Spleen (tissue), 11 donors: ENCODE data around the gene WDCP. TPM values are rescaled to one million over a fixed set of nuclear protein-coding genes. Genes with fewer than 3 reads are reported as not detected.
A peak's percentile ranks its signal among the peaks of the same experiment; 100 is the strongest.

Experiments
- DNase-seq: peaks from one replicate; pipeline ENCODE4 v3.0.0-alpha.2; 2020
- H3K27ac ChIP-seq, 8 donors: fragments of 200-600 bp; sonication (generic) in 7 of 8; 1 replicate in 4 of 8; 2 replicates in 4 of 8; pipeline versions ENCODE4 v1.5.0 to v1.8.0; 2016 to 2021; ENCODE audit warnings: inconsistent platforms in 4 of 8, mild to moderate bottlenecking in 4 of 8, moderate library complexity in 1 of 8
- H3K27me3 ChIP-seq, 7 donors: fragments of 200-600 bp; sonication (generic) in 6 of 7; replicated peaks in 1 of 7; 1 replicate in 4 of 7; 2 replicates in 3 of 7; pipeline versions ENCODE4 v1.5.0 to v1.8.0; 2016 to 2021; ENCODE audit warnings: inconsistent platforms in 3 of 7, mild to moderate bottlenecking in 1 of 7
- H3K36me3 ChIP-seq, 6 donors: fragments of 200-600 bp; sonication (generic) in 5 of 6; 1 replicate in 4 of 6; 2 replicates in 2 of 6; pipeline versions ENCODE4 v1.5.0 to v1.8.0; 2016 to 2021; ENCODE audit warnings: inconsistent platforms in 2 of 6
- H3K4me1 ChIP-seq, 6 donors: fragments of 200-600 bp; sonication (generic) in 5 of 6; 1 replicate in 3 of 6; 2 replicates in 3 of 6; pipeline versions ENCODE4 v1.5.0 to v1.8.0; 2016 to 2021; ENCODE audit warnings: inconsistent platforms in 3 of 6
- H3K4me3 ChIP-seq, 8 donors: fragments of 200-600 bp; sonication (generic) in 7 of 8; 1 replicate in 4 of 8; 2 replicates in 4 of 8; pipeline versions ENCODE4 v1.5.0 to v1.8.0; 2016 to 2021; ENCODE audit warnings: inconsistent platforms in 4 of 8, mild to moderate bottlenecking in 4 of 8, moderate library complexity in 2 of 8
- H3K9me3 ChIP-seq, 8 donors: fragments of 200-600 bp; sonication (generic) in 7 of 8; 1 replicate in 4 of 8; 2 replicates in 4 of 8; pipeline versions ENCODE4 v1.5.0 to v1.8.0; 2016 to 2021; ENCODE audit warnings: inconsistent platforms in 4 of 8
- POLR2A ChIP-seq, 3 donors: fragments of 450-650 bp; IDR thresholded peaks; one replicate each; pipeline ENCODE4 v1.5.1; 2017; ENCODE audit warnings: antibody characterized with exemption in 3 of 3, mild to moderate bottlenecking in 1 of 3
- POLR2AphosphoS5 ChIP-seq, 3 donors: sonication (generic); formaldehyde crosslinking; IDR thresholded peaks; one replicate each; pipeline ENCODE4 v1.5.1; 2017; ENCODE audit warnings: antibody characterized with exemption in 3 of 3
- WGBS, 5 donors: extraction: QIAGEN DNeasy Blood & Tissue Kit in 3 of 5; methylation state at CpG; one replicate each; pipeline versions ENCODE4 v1.1.5 to v1.1.7; 2013 to 2018; 5-methylcytosine and 5-hydroxymethylcytosine counted together
- intact Hi-C: fragments of 100-400 bp; cut with DNase I; formaldehyde crosslinking; loops from one replicate; pipeline ENCODE4 v1.15.0; 2023; ENCODE audit warnings: low total_unique reads
- polyA plus RNA-seq, 3 donors: library from polyadenylated mRNA; stranded (reverse); fragments of 200-250 nt; gene quantifications; one replicate each; pipeline ENCODE4 v1.2.1, GENCODE V29; 2013
- total RNA-seq, 7 donors: library from RNA; depleted of rRNA in 3 of 7; stranded (reverse); fragments of >200 nt in 3 of 7; fragmentation: NEBNext Ultra II Directional in 4 of 7; extraction: Animal tissue kit (Norgen Biotek cat#: 25700) in 4 of 7; gene quantifications; one replicate each; pipeline versions ENCODE4 v1.1.0 to v1.2.1, GENCODE V29; 2016 to 2021
- TF ChIP-seq, protein P1 (sequence below), 11 experiments: fragments of 200-600 bp in 7 of 11; fragments of 450-650 bp in 4 of 11; sonication (generic) in 4 of 11; IDR thresholded peaks in 8 of 11; conservative IDR thresholded peaks in 3 of 11; 1 replicate in 7 of 11; 2 replicates in 4 of 11; pipeline versions ENCODE4 v1.4.0 to v1.8.0; 2016 to 2021; ENCODE audit warnings: antibody characterized with exemption in 11 of 11, inconsistent platforms in 4 of 11, mild to moderate bottlenecking in 1 of 11
- donor health status: healthy with polysubstance abuse.
- donor health status: DM: no; HTN: no; CAD: no; lungs with moderate emphysema.
- donor health status: DM: no; HTN: no; CAD: no.
- donor health status: Bipolar disorder and iron deficiency.
- donor health status: healthy.
- donor health status: DM: no; HTN: no; CAD: no.
- donor health status: DM: yes; HTN: yes; CAD: no.

WDCP gene
- total and polyA plus RNA-seq, 10 donors, result 2.9 to 13.1 (median 9.0) TPM

DNA sequence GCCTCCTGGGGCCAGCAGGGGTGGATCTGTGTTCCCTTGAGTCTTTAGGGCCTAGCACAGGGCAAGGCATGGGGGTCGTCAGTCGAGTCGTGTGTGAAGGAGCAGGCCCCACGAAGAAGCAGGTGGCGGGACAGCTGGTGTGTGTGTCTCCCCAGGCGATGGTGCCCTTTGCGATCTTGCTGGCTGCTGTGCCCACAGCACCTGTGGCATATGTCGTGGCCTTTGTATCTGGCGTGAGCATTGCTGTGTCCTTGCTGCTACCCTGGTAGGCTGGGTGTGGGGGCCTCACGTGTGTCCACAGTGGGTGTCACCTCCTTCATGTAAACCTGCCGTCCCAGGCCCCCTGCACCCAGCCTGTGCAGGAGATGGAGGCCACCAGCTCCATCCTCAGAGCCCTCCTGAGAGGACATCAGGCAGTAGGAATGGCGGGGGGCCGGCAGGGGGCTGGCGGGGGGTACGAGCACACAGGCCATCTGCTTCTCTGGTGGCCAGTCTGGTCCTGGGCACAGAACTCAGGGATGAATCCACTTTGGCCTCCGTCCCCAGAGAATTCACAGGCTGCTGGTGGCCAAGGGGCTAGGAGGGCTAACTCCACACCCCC, 24.1 kb downstream of the WDCP start:
- Histone ChIP-seq H3K4me1 (no peaks in the 10 kb centered on the region), H3K4me3 (no peak overlapping the region), H3K27me3 (no peaks in the 10 kb centered on the region), H3K9me3 (no peaks in the 10 kb centered on the region), H3K36me3 (peaks cover 0 to 67% (median 29%) of the 10 kb centered on the region in 6 donors), H3K27ac (no peak overlapping the region)
- intact Hi-C loops, result no loop called here
- WGBS, 5 donors, result 84 to 94% (median 90%) methylated on average over 13 to 16 of the region's 16 CpGs
- TF ChIP-seq POLR2A (IDR thresholded peaks at IDR 0.05), result no peak
- TF ChIP-seq, protein P1, sequence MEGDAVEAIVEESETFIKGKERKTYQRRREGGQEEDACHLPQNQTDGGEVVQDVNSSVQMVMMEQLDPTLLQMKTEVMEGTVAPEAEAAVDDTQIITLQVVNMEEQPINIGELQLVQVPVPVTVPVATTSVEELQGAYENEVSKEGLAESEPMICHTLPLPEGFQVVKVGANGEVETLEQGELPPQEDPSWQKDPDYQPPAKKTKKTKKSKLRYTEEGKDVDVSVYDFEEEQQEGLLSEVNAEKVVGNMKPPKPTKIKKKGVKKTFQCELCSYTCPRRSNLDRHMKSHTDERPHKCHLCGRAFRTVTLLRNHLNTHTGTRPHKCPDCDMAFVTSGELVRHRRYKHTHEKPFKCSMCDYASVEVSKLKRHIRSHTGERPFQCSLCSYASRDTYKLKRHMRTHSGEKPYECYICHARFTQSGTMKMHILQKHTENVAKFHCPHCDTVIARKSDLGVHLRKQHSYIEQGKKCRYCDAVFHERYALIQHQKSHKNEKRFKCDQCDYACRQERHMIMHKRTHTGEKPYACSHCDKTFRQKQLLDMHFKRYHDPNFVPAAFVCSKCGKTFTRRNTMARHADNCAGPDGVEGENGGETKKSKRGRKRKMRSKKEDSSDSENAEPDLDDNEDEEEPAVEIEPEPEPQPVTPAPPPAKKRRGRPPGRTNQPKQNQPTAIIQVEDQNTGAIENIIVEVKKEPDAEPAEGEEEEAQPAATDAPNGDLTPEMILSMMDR (IDR thresholded peaks at IDR 0.05 in 8 of 11, conservative IDR thresholded peaks at IDR 0.05 in 3 of 11), result no peak
- TF ChIP-seq POLR2AphosphoS5 (IDR thresholded peaks at IDR 0.05), result no peak
- DNase-seq, result no peak

DNA sequence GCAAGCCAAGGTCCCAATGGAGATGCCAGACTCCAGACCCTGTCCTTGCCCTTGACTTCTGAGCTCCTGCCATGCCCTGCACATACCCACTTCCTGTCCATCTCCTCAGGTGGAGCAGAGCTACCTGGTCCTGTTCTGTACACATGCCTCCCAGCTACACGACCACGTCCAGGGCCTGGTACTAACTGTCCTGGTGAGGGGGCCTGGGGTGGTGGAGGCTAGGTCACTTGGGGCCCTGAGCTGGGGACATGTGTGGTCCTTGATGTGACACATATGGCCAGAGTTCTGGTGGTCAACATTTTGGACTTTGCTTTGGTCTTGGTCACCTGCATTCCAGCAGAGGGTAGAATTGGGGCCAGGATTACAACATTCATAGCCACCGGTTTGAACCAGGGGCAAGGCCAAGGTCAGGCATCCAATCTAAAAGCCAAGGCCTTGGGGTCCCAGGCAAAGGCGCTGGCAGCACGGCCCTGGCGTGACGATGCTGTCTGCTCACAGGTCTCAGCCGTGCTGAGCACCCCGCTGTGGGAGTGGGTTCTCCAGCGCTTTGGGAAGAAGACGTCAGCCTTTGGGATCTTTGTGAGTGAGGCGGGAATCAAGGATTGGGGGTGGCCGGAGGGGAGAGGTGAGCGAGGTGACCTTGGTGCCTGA, 24.7 kb downstream of the WDCP start:
- intact Hi-C loops, result no loop called here
- TF ChIP-seq, protein P1 (IDR thresholded peaks at IDR 0.05 in 8 of 11, conservative IDR thresholded peaks at IDR 0.05 in 3 of 11), result no peak
- TF ChIP-seq POLR2AphosphoS5 (IDR thresholded peaks at IDR 0.05), result peak in 1 of 3 donors; percentile 7
- no peak overlapping the region for H3K27ac ChIP-seq
- no peaks in the 10 kb centered on the region for H3K4me1 ChIP-seq
- WGBS, 5 donors, result 91 to 95% (median 94%) methylated on average over 12 to 14 of the region's 14 CpGs
- H3K36me3 ChIP-seq, result peaks cover 0 to 60% (median 27%) of the 10 kb centered on the region in 6 donors
- H3K4me3 ChIP-seq, result no peak overlapping the region
- H3K9me3 ChIP-seq, result no peaks in the 10 kb centered on the region
- H3K27me3 ChIP-seq, result no peaks in the 10 kb centered on the region
- DNase-seq, result no peak

DNA sequence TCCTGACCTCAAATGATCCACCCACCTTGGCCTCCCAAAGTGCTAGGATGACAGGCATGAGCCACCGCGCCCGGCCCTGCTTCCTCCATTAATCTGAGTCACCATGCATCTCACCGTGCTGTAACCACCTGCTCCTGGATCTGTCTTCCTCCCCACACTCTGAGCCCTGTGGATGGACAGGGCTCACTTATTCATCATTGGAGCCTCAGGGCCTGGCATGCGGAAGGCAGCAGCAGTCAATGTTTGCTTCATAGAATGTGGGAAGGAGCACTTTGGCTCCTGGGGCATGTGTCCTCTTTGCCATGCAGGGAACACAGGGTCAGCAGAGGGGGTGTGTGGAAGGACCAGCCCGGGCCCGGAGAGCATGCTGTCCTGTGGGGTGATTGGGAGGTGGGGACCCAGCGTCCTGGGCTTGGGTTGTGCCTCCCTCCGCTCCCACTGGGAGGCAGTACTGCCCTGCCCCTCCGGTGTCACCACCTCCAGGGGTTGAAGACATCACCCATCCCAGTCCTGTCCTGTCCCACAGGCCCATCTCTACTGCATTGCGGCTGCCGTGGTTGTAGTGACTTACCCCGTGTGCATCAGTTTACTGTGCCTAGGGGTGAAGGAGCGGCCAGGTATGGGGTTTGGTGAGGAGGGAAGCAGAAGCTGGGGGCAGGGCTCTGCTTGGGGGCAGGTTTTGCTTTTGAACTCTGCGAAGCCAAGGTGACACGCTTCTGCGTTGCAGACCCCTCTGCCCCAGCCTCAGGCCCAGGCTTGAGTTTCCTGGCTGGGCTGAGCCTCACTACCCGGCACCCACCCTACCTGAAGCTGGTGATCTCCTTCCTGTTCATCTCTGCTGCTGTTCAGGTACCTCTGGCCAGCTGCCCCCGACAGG, 25.8 kb downstream of the WDCP start:
- H3K9me3 ChIP-seq, result no peaks in the 10 kb centered on the region
- 77 to 84% (median 83%) methylated on average over 19 of the region's 19 CpGs for WGBS, 5 donors
- no peak overlapping the region for H3K4me3 ChIP-seq
- H3K27me3 ChIP-seq, result no peaks in the 10 kb centered on the region
- intact Hi-C loops, result no loop called here
- TF ChIP-seq POLR2AphosphoS5 (IDR thresholded peaks at IDR 0.05) (no peak), POLR2A (IDR thresholded peaks at IDR 0.05) (no peak)
- TF ChIP-seq, protein P1 (IDR thresholded peaks at IDR 0.05 in 8 of 11, conservative IDR thresholded peaks at IDR 0.05 in 3 of 11), result peak in 5 of 11 experiments; percentile 13 to 34 (median 14)
- DNase-seq, result peak; percentile 74
- H3K4me1 ChIP-seq, result no peaks in the 10 kb centered on the region
- H3K36me3 ChIP-seq, result peaks cover 0 to 50% (median 27%) of the 10 kb centered on the region in 6 donors
- H3K27ac ChIP-seq, result no peak overlapping the region

DNA sequence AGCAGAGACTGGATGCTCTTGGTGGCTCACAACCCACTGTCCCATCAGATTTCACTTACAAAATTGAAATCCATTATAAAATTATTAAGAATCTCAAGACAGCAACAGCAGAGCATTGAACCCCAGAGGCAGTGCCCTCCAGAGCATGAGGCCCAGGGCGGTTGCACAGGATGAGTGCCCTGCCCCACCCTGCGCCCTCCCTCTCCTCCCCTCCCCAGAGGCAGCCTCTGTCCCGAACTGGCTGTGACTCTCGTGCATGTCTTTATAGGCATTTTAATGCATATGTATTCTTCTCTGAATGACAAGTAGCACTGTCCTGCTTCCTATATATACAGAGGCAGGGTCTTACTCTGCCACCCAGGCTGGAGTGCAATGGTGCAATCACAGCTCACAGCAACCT, 26.9 kb downstream of the WDCP start:
- DNase-seq, result no peak
- peaks cover 0 to 38% (median 23%) of the 10 kb centered on the region in 6 donors for H3K36me3 ChIP-seq
- no peak for TF ChIP-seq POLR2A (IDR thresholded peaks at IDR 0.05)
- no peak for TF ChIP-seq POLR2AphosphoS5 (IDR thresholded peaks at IDR 0.05)
- TF ChIP-seq, protein P1 (IDR thresholded peaks at IDR 0.05 in 8 of 11, conservative IDR thresholded peaks at IDR 0.05 in 3 of 11), result no peak
- intact Hi-C loops, result no loop called here
- H3K4me1 ChIP-seq, result no peaks in the 10 kb centered on the region
- WGBS, 5 donors, result 74 to 90% (median 83%) methylated on average over 4 of the region's 4 CpGs
- H3K9me3 ChIP-seq, result no peaks in the 10 kb centered on the region
- no peak overlapping the region for H3K4me3 ChIP-seq
- no peaks in the 10 kb centered on the region for H3K27me3 ChIP-seq
- H3K27ac ChIP-seq, result no peak overlapping the region
